Measurements from ENCODE around the gene P4HA3. TPM values are rescaled to one million over a fixed set of nuclear protein-coding genes. Genes with fewer than 3 reads are reported as not detected.
A peak's percentile ranks its signal among the peaks of the same experiment; 100 is the strongest.

P4HA3 gene
- total and polyA plus RNA-seq, 4 donors, result 0.07 to 0.59 (median 0.33) TPM

- H3K36me3 ChIP-seq (ENCODE audit: control insufficient read depth in 4 of 4, insufficient read depth in 3 of 4, low read depth in 1 of 4, low read length in 3 of 4), result peaks cover 2 to 17% (median 13%) of the 10 kb centered on the region in 4 donors
- H3K4me3 ChIP-seq (ENCODE audit: low read depth in 1 of 3, low read length in 3 of 3), result no peak overlapping the region
- no peaks in the 10 kb centered on the region for H3K27me3 ChIP-seq (ENCODE audit: control insufficient read depth in 4 of 4, insufficient read depth in 4 of 4, low read length in 3 of 4)
- H3K27ac ChIP-seq (ENCODE audit: low read depth in 1 of 2, low read length in 2 of 2), result no peak overlapping the region
- no peak overlapping the region for H3K9ac ChIP-seq (ENCODE audit: low read depth in 1 of 2, low read length in 2 of 2)
- no peaks in the 10 kb centered on the region for H3K4me1 ChIP-seq (ENCODE audit: control insufficient read depth in 4 of 4, insufficient read depth in 4 of 4, low read length in 3 of 4)
- DNase-seq (ENCODE audit: low spot score), result no peak
- 76% methylated on average over 2 of the region's 2 CpGs for WGBS
- TF ChIP-seq RAD21 (IDR thresholded peaks at IDR 0.05), result peak in 1 of 2 donors; percentile 21
- TF ChIP-seq REST (IDR thresholded peaks at IDR 0.05), result no peak
- no peaks in the 10 kb centered on the region for H3K9me3 ChIP-seq (ENCODE audit: control insufficient read depth in 4 of 4, low read length in 3 of 4)
Measured at GRCh38 chr11:74226907-74227306, 84.5 kb downstream of the P4HA3 start.

- H3K4me3 ChIP-seq (ENCODE audit: low read depth in 1 of 3, low read length in 3 of 3), result no peak overlapping the region
- H3K36me3 ChIP-seq (ENCODE audit: control insufficient read depth in 4 of 4, insufficient read depth in 3 of 4, low read depth in 1 of 4, low read length in 3 of 4), result peaks cover 0 to 7% (median 4%) of the 10 kb centered on the region in 4 donors
- no peaks in the 10 kb centered on the region for H3K4me1 ChIP-seq (ENCODE audit: control insufficient read depth in 4 of 4, insufficient read depth in 4 of 4, low read length in 3 of 4)
- no peak overlapping the region for H3K27ac ChIP-seq (ENCODE audit: low read depth in 1 of 2, low read length in 2 of 2)
- no peaks in the 10 kb centered on the region for H3K9me3 ChIP-seq (ENCODE audit: control insufficient read depth in 4 of 4, low read length in 3 of 4)
- DNase-seq (ENCODE audit: low spot score), result no peak
- 99% methylated on average over 4 of the region's 4 CpGs for WGBS
- H3K9ac ChIP-seq (ENCODE audit: low read depth in 1 of 2, low read length in 2 of 2), result no peak overlapping the region
- no peak for TF ChIP-seq FOXA1 (IDR thresholded peaks at IDR 0.05)
- TF ChIP-seq RXRA (IDR thresholded peaks at IDR 0.05), result no peak
- no peak for TF ChIP-seq YY1 (IDR thresholded peaks at IDR 0.05)
- TF ChIP-seq ATF3 (IDR thresholded peaks at IDR 0.05), result no peak
- TF ChIP-seq JUND (IDR thresholded peaks at IDR 0.05), result no peak
- TF ChIP-seq MAX (IDR thresholded peaks at IDR 0.05), result no peak
- no peak for TF ChIP-seq GABPA (IDR thresholded peaks at IDR 0.05 in 1 of 2, conservative IDR thresholded peaks at IDR 0.05 in 1 of 2)
- TF ChIP-seq HNF4A (conservative IDR thresholded peaks at IDR 0.05), result no peak
- no peak for TF ChIP-seq RAD21 (IDR thresholded peaks at IDR 0.05)
- TF ChIP-seq EGR1 (IDR thresholded peaks at IDR 0.05; ENCODE audit: low read depth in 2 of 2), result no peak
- TF ChIP-seq NR2F2 (IDR thresholded peaks at IDR 0.05), result no peak
- TF ChIP-seq FOXA2 (IDR thresholded peaks at IDR 0.05), result no peak
- TF ChIP-seq CTCF (IDR thresholded peaks at IDR 0.05; ENCODE audit: low read depth, low read length, missing input control), result no peak
- no peak for TF ChIP-seq ZBTB33 (IDR thresholded peaks at IDR 0.05)
- no peak for TF ChIP-seq REST (IDR thresholded peaks at IDR 0.05)
- TF ChIP-seq SP1 (IDR thresholded peaks at IDR 0.05), result no peak
- no peaks in the 10 kb centered on the region for H3K27me3 ChIP-seq (ENCODE audit: control insufficient read depth in 4 of 4, insufficient read depth in 4 of 4, low read length in 3 of 4)
Measured at GRCh38 chr11:74225565-74225964, 85.9 kb downstream of the P4HA3 start.
